Measurements from ENCODE around the gene RAET1G. TPM values are rescaled to one million over a fixed set of nuclear protein-coding genes. Genes with fewer than 3 reads are reported as not detected.
"Not testable (repeated sequence)": the region's sequence is repeated elsewhere in the genome, so short reads cannot be mapped to it uniquely, and the experiment has no call there.

RAET1G gene
- total RNA-seq, 1 experiment from 2014 or later, result 0.54 TPM

DNA sequence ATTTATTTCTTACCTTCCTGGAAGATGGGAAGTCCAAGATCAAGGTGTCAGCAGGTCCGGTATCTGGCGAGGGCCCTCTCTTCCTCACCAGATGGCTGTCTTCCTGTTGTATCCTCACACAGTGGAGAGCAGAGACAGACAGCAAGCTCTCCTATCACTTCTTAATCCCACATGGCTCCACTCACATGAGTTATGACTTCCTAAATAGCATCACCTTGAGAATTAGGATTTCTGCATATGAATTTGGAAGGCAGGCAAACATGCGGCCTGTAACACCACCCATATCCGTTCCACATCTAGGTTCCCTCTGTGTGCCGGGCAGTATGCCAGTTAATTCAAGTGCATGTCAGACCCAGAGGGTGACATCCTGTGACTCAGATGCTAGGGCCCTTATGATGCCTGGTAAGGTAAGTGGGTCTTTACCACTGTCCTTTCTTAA lies 27.1 kb downstream of the RAET1G start:
- H3K27ac Mint-ChIP-seq (ENCODE audit: unreplicated experiment), result no peak overlapping the region
- no peak overlapping the region for H3K4me3 Mint-ChIP-seq (ENCODE audit: low read depth, unreplicated experiment)
- peak; percentile 52 for DNase-seq
- H3K9me3 Mint-ChIP-seq (ENCODE audit: low read depth, unreplicated experiment), result no peaks in the 10 kb centered on the region
- TF ChIP-seq, protein P1, sequence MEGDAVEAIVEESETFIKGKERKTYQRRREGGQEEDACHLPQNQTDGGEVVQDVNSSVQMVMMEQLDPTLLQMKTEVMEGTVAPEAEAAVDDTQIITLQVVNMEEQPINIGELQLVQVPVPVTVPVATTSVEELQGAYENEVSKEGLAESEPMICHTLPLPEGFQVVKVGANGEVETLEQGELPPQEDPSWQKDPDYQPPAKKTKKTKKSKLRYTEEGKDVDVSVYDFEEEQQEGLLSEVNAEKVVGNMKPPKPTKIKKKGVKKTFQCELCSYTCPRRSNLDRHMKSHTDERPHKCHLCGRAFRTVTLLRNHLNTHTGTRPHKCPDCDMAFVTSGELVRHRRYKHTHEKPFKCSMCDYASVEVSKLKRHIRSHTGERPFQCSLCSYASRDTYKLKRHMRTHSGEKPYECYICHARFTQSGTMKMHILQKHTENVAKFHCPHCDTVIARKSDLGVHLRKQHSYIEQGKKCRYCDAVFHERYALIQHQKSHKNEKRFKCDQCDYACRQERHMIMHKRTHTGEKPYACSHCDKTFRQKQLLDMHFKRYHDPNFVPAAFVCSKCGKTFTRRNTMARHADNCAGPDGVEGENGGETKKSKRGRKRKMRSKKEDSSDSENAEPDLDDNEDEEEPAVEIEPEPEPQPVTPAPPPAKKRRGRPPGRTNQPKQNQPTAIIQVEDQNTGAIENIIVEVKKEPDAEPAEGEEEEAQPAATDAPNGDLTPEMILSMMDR (IDR thresholded peaks at IDR 0.05; ENCODE audit: unreplicated experiment), result no peak
- CTCF ChIA-PET, result interaction anchor here (1.3 kb wide), 1 partner anchor 14 kb away, joined by 4 read pairs; no protein-coding TSS in a partner anchor
- no TSS peak for BruUV-seq (replicated peaks)
- H3K36me3 Mint-ChIP-seq (ENCODE audit: insufficient read depth, unreplicated experiment), result no peaks in the 10 kb centered on the region
- peaks cover 54% of the 10 kb centered on the region for H3K4me1 Mint-ChIP-seq (ENCODE audit: low read depth, unreplicated experiment)
- H3K27me3 Mint-ChIP-seq (ENCODE audit: unreplicated experiment), result peaks cover 8% of the 10 kb centered on the region
- intact Hi-C loops (cut with micrococcal nuclease; ENCODE audit: unreplicated experiment), result loop anchor here (5.0 kb wide), 1 partner anchor 39 kb away; no protein-coding TSS in a partner anchor

DNA sequence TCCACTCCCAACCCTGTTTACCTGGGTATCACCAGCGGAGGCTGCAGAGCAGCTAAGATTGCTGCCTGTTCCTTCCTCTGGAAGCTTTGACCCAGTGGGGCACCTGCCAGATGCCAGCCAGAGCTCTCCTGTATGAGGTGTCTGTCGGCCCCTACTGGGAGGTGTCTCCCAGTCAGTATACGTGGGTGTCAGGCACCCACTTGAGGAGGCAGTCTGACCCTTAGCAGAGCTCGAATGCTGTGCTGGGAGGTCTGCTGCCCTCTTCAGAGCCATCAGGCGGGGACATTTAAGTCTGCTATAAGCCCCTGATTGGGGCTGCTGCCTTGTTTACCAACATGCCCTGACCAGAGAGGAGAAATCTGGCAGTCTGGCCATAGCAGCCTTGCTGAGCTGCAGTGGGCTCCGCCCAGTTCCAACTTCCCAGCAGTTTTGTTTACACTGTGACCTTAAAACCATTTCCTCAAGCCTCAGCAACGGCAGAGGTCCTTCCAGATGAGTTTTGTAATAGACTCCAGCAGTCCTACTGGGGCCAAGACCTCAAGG lies 27.8 kb downstream of the RAET1G start:
- CTCF ChIA-PET, result interaction anchor here (1.3 kb wide), 1 partner anchor 14 kb away, joined by 4 read pairs; no protein-coding TSS in a partner anchor
- DNase-seq, result peak; percentile 45
- Mint-ChIP-seq H3K27ac (ENCODE audit: unreplicated experiment) (no peak overlapping the region), H3K27me3 (ENCODE audit: unreplicated experiment) (peaks cover 8% of the 10 kb centered on the region), H3K36me3 (ENCODE audit: insufficient read depth, unreplicated experiment) (no peaks in the 10 kb centered on the region), H3K9me3 (ENCODE audit: low read depth, unreplicated experiment) (no peaks in the 10 kb centered on the region), H3K4me3 (ENCODE audit: low read depth, unreplicated experiment) (no peak overlapping the region), H3K4me1 (ENCODE audit: low read depth, unreplicated experiment) (peaks cover 61% of the 10 kb centered on the region)
- intact Hi-C loops (cut with micrococcal nuclease; ENCODE audit: unreplicated experiment), result loop anchor here (5.0 kb wide), 1 partner anchor 38 kb away; no protein-coding TSS in a partner anchor
- TF ChIP-seq, protein P1 (IDR thresholded peaks at IDR 0.05; ENCODE audit: unreplicated experiment), result no peak
- BruUV-seq (replicated peaks), result no TSS peak

DNA sequence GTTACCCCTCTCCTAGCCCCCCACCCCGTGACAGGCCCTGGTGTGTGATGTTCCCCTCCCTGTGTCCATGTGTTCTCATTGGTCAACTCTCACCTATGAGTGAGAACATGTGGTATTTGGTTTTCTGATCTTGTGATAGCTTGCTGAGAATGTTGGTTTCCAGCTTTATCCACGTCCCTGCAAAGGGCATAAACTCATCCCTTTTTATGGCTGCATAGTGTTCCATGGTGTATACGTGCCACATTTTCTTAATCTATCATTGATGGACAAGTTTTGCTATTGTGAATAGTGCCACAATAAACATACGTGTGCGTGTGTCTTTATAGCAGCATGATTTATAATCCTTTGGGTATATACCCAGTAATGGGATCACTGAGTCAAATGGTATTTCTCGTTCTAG lies 31.1 kb downstream of the RAET1G start:
- H3K9me3 Mint-ChIP-seq (ENCODE audit: low read depth, unreplicated experiment); H3K36me3 Mint-ChIP-seq (ENCODE audit: insufficient read depth, unreplicated experiment); BruUV-seq (replicated peaks); H3K27ac Mint-ChIP-seq (ENCODE audit: unreplicated experiment); H3K4me3 Mint-ChIP-seq (ENCODE audit: low read depth, unreplicated experiment); intact Hi-C loops (cut with micrococcal nuclease; ENCODE audit: unreplicated experiment); DNase-seq; H3K27me3 Mint-ChIP-seq (ENCODE audit: unreplicated experiment); CTCF ChIA-PET: not testable (repeated sequence)
- H3K4me1 Mint-ChIP-seq (ENCODE audit: low read depth, unreplicated experiment), result peaks cover 51% of the 10 kb centered on the region

DNA sequence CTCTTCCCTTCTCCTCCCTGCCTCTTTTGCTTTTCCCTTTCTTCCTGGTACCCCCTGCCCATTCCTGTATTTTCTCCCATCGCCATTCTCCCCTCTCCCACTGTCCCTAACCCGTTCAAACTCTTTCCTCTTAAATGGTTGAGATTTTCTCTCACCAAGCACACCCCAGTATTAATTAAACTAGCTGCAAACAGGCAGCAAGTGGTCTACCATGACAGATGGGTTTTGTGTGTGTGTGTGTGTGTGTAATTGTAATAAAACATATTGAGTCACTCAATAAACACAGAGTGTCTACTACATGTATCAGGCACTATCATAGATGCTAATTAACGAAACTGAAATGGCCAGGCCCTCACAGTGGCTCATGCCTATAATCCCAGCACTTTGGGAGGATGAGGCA lies 31.7 kb downstream of the RAET1G start:
- DNase-seq, result no peak

More for the DNA sequence above, 31.7 kb downstream of the RAET1G start:
- no peak overlapping the region for H3K4me3 Mint-ChIP-seq (ENCODE audit: low read depth, unreplicated experiment)
- intact Hi-C loops (cut with micrococcal nuclease; ENCODE audit: unreplicated experiment), result no loop called here
- no TSS peak for BruUV-seq (replicated peaks)
- no peaks in the 10 kb centered on the region for H3K27me3 Mint-ChIP-seq (ENCODE audit: unreplicated experiment)
- H3K4me1 Mint-ChIP-seq (ENCODE audit: low read depth, unreplicated experiment), result peaks cover 45% of the 10 kb centered on the region
- CTCF ChIA-PET, result no interaction called here
- no peaks in the 10 kb centered on the region for H3K9me3 Mint-ChIP-seq (ENCODE audit: low read depth, unreplicated experiment)
- H3K27ac Mint-ChIP-seq (ENCODE audit: unreplicated experiment), result no peak overlapping the region
- no peaks in the 10 kb centered on the region for H3K36me3 Mint-ChIP-seq (ENCODE audit: insufficient read depth, unreplicated experiment)
- TF ChIP-seq, protein P1 (IDR thresholded peaks at IDR 0.05; ENCODE audit: unreplicated experiment), result no peak

Data from Calu3 (cell line).